ENCODE data around the gene IGSF22. TPM values are rescaled to one million over a fixed set of nuclear protein-coding genes. Genes with fewer than 3 reads are reported as not detected.

IGSF22 gene
- total and polyA plus RNA-seq, 2 of the 8 experiments (the other 6 are each of a cell fraction or from before 2014, with no cell fraction given), result 0.14 TPM; not detected in 1

GRCh38 chr11:18707811-18708340 is 18.1 kb downstream of the IGSF22 start (continued):
- TF ChIP-seq CBX5 (IDR thresholded peaks at IDR 0.05; ENCODE audit: low read depth, low read length) (no peak), CBX8 (IDR thresholded peaks at IDR 0.05; ENCODE audit: borderline replicate concordance, low read depth, low read length) (no peak), KDM1A (IDR thresholded peaks at IDR 0.05; ENCODE audit: borderline replicate concordance, low read length) (no peak), FOSL1 (IDR thresholded peaks at IDR 0.05; ENCODE audit: insufficient read depth, low read depth, low read length) (no peak)
- TF ChIP-seq, protein P1, sequence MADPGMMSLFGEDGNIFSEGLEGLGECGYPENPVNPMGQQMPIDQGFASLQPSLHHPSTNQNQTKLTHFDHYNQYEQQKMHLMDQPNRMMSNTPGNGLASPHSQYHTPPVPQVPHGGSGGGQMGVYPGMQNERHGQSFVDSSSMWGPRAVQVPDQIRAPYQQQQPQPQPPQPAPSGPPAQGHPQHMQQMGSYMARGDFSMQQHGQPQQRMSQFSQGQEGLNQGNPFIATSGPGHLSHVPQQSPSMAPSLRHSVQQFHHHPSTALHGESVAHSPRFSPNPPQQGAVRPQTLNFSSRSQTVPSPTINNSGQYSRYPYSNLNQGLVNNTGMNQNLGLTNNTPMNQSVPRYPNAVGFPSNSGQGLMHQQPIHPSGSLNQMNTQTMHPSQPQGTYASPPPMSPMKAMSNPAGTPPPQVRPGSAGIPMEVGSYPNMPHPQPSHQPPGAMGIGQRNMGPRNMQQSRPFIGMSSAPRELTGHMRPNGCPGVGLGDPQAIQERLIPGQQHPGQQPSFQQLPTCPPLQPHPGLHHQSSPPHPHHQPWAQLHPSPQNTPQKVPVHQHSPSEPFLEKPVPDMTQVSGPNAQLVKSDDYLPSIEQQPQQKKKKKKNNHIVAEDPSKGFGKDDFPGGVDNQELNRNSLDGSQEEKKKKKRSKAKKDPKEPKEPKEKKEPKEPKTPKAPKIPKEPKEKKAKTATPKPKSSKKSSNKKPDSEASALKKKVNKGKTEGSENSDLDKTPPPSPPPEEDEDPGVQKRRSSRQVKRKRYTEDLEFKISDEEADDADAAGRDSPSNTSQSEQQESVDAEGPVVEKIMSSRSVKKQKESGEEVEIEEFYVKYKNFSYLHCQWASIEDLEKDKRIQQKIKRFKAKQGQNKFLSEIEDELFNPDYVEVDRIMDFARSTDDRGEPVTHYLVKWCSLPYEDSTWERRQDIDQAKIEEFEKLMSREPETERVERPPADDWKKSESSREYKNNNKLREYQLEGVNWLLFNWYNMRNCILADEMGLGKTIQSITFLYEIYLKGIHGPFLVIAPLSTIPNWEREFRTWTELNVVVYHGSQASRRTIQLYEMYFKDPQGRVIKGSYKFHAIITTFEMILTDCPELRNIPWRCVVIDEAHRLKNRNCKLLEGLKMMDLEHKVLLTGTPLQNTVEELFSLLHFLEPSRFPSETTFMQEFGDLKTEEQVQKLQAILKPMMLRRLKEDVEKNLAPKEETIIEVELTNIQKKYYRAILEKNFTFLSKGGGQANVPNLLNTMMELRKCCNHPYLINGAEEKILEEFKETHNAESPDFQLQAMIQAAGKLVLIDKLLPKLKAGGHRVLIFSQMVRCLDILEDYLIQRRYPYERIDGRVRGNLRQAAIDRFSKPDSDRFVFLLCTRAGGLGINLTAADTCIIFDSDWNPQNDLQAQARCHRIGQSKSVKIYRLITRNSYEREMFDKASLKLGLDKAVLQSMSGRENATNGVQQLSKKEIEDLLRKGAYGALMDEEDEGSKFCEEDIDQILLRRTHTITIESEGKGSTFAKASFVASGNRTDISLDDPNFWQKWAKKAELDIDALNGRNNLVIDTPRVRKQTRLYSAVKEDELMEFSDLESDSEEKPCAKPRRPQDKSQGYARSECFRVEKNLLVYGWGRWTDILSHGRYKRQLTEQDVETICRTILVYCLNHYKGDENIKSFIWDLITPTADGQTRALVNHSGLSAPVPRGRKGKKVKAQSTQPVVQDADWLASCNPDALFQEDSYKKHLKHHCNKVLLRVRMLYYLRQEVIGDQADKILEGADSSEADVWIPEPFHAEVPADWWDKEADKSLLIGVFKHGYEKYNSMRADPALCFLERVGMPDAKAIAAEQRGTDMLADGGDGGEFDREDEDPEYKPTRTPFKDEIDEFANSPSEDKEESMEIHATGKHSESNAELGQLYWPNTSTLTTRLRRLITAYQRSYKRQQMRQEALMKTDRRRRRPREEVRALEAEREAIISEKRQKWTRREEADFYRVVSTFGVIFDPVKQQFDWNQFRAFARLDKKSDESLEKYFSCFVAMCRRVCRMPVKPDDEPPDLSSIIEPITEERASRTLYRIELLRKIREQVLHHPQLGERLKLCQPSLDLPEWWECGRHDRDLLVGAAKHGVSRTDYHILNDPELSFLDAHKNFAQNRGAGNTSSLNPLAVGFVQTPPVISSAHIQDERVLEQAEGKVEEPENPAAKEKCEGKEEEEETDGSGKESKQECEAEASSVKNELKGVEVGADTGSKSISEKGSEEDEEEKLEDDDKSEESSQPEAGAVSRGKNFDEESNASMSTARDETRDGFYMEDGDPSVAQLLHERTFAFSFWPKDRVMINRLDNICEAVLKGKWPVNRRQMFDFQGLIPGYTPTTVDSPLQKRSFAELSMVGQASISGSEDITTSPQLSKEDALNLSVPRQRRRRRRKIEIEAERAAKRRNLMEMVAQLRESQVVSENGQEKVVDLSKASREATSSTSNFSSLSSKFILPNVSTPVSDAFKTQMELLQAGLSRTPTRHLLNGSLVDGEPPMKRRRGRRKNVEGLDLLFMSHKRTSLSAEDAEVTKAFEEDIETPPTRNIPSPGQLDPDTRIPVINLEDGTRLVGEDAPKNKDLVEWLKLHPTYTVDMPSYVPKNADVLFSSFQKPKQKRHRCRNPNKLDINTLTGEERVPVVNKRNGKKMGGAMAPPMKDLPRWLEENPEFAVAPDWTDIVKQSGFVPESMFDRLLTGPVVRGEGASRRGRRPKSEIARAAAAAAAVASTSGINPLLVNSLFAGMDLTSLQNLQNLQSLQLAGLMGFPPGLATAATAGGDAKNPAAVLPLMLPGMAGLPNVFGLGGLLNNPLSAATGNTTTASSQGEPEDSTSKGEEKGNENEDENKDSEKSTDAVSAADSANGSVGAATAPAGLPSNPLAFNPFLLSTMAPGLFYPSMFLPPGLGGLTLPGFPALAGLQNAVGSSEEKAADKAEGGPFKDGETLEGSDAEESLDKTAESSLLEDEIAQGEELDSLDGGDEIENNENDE (IDR thresholded peaks at IDR 0.05; ENCODE audit: insufficient replicate concordance, low read length), result no peak
